Osteoblast (primary cell): Measurements from ENCODE around the gene MPZL3. TPM values are rescaled to one million over a fixed set of nuclear protein-coding genes. Genes with fewer than 3 reads are reported as not detected.
"Not testable (repeated sequence)": the region's sequence is repeated elsewhere in the genome, so short reads cannot be mapped to it uniquely, and the experiment has no call there.

Source experiments
- DNase-seq: peaks from one replicate; pipeline ENCODE4 v3.0.0; 2011; ENCODE audit warnings: low spot score, mixed read lengths; ENCODE audit not compliant: insufficient read length; ENCODE audit errors: missing footprints
- H2AFZ ChIP-seq: 2 replicates; pipeline ENCODE4 v1.6.0; 2011; ENCODE audit warnings: mild to moderate bottlenecking, low read length
- H3K27ac ChIP-seq: 2 replicates; pipeline ENCODE4 v1.5.1; 2011; ENCODE audit warnings: mild to moderate bottlenecking, low read depth, low read length, moderate library complexity
- H3K27me3 ChIP-seq: 2 replicates; pipeline ENCODE4 v1.6.0; 2012; ENCODE audit warnings: mild to moderate bottlenecking, control low read depth, inconsistent platforms, low read length, moderate library complexity; ENCODE audit not compliant: insufficient read depth
- H3K36me3 ChIP-seq: 2 replicates; pipeline ENCODE4 v1.5.1; 2011; ENCODE audit warnings: mild to moderate bottlenecking, low read length, control low read depth, moderate library complexity; ENCODE audit not compliant: insufficient read depth
- H3K4me1 ChIP-seq: 2 replicates; pipeline ENCODE4 v1.5.1; 2011; ENCODE audit warnings: mild to moderate bottlenecking, low read length, control low read depth, moderate library complexity; ENCODE audit not compliant: insufficient read depth
- H3K4me2 ChIP-seq: 2 replicates; pipeline ENCODE4 v1.6.0; 2011; ENCODE audit warnings: mild to moderate bottlenecking, low read length; ENCODE audit not compliant: insufficient read depth
- H3K4me3 ChIP-seq: fragments of 200-600 bp; sonication (generic); 3 replicates; pipeline ENCODE4 v1.5.1; 2012; ENCODE audit warnings: mild to moderate bottlenecking, low read length, inconsistent platforms; ENCODE audit not compliant: insufficient read depth
- H3K79me2 ChIP-seq: 2 replicates; pipeline ENCODE4 v1.6.0; 2012; ENCODE audit warnings: mild to moderate bottlenecking, low read length, control low read depth, inconsistent platforms; ENCODE audit not compliant: insufficient read depth
- H3K9me3 ChIP-seq: 2 replicates; pipeline ENCODE4 v1.5.1; 2011; ENCODE audit warnings: low read depth, low read length, control low read depth
- H4K20me1 ChIP-seq: 2 replicates; pipeline ENCODE4 v1.6.0; 2012; ENCODE audit warnings: mild to moderate bottlenecking, low read length, control low read depth; ENCODE audit not compliant: insufficient read depth
- CTCF ChIP-seq: IDR thresholded peaks from 2 replicates; pipeline ENCODE4 v1.5.1; 2011; ENCODE audit warnings: mild to moderate bottlenecking, low read depth, low read length, moderate library complexity; ENCODE audit errors: extremely low read depth
- total RNA-seq: library from RNA; depleted of rRNA; stranded (reverse); fragments of >200 nt; gene quantifications from 2 replicates; pipeline ENCODE4 v1.2.3, GENCODE V29; 2012

The MPZL3 gene
- total RNA-seq, 1 donor, result 1.8 TPM

- H3K4me2 ChIP-seq, H2AFZ ChIP-seq, H3K4me3 ChIP-seq, H3K79me2 ChIP-seq, DNase-seq, H3K27me3 ChIP-seq, H3K9me3 ChIP-seq, H3K36me3 ChIP-seq, H3K27ac ChIP-seq, H3K4me1 ChIP-seq, H4K20me1 ChIP-seq: not testable (repeated sequence)
Measured at GRCh38 chr11:118190942-118191506, 61.1 kb downstream of the MPZL3 start.

- H3K27me3 ChIP-seq, result peaks cover 2% of the 10 kb centered on the region
- H3K4me3 ChIP-seq, result no peak overlapping the region
- no peaks in the 10 kb centered on the region for H3K79me2 ChIP-seq
- H3K27ac ChIP-seq, result no peak overlapping the region
- no peaks in the 10 kb centered on the region for H3K36me3 ChIP-seq
- no peaks in the 10 kb centered on the region for H3K4me1 ChIP-seq
- no peaks in the 10 kb centered on the region for H3K9me3 ChIP-seq
- no peak for TF ChIP-seq CTCF
- H4K20me1 ChIP-seq, result no peaks in the 10 kb centered on the region
- H2AFZ ChIP-seq, result no peak overlapping the region
- no peak overlapping the region for H3K4me2 ChIP-seq
- DNase-seq, result no peak
Measured at GRCh38 chr11:118186346-118187107, 65.6 kb downstream of the MPZL3 start.

- no peak overlapping the region for H3K4me2 ChIP-seq
- H3K27me3 ChIP-seq, result peaks cover 7% of the 10 kb centered on the region
- DNase-seq, result no peak
- H3K36me3 ChIP-seq, result no peaks in the 10 kb centered on the region
- no peak overlapping the region for H2AFZ ChIP-seq
- H3K9me3 ChIP-seq, result no peaks in the 10 kb centered on the region
- H3K79me2 ChIP-seq, result no peaks in the 10 kb centered on the region
- H4K20me1 ChIP-seq, result no peaks in the 10 kb centered on the region
- no peak overlapping the region for H3K4me3 ChIP-seq
- no peak overlapping the region for H3K27ac ChIP-seq
- TF ChIP-seq CTCF, result no peak
- H3K4me1 ChIP-seq, result no peaks in the 10 kb centered on the region
Measured at GRCh38 chr11:118184784-118185579, 67.2 kb downstream of the MPZL3 start.

- H4K20me1 ChIP-seq, DNase-seq, H3K79me2 ChIP-seq, H3K4me2 ChIP-seq, H3K4me3 ChIP-seq, H3K9me3 ChIP-seq, H2AFZ ChIP-seq, H3K27me3 ChIP-seq, H3K4me1 ChIP-seq, H3K27ac ChIP-seq, H3K36me3 ChIP-seq: not testable (repeated sequence)
Measured at GRCh38 chr11:118183691-118184090, 68.5 kb downstream of the MPZL3 start.
